GM12865 (cell line): ENCODE data around the gene SGK2.

ENCODE experiments used
- DNase-seq: peaks from one replicate; pipeline ENCODE4 v3.0.0; 2010; ENCODE audit warnings: low read depth
- H3K4me3 ChIP-seq: 2 replicates; pipeline ENCODE4 v1.5.1; 2011; ENCODE audit warnings: mild to moderate bottlenecking, low read depth, low read length, control low read depth
- CTCF ChIP-seq: IDR thresholded peaks from 2 replicates; pipeline ENCODE4 v1.5.1; 2011; ENCODE audit warnings: low read length, control low read depth, low read depth, inconsistent platforms; ENCODE audit not compliant: insufficient read depth; ENCODE audit errors: missing control alignments

Gene SGK2

GRCh38 chr20:43530321-43531090 lies 28.3 kb upstream of the SGK2 start:
- H3K4me3 ChIP-seq, result no peak overlapping the region
- TF ChIP-seq CTCF, result no peak
- DNase-seq, result no peak

- no peak for TF ChIP-seq CTCF
- H3K4me3 ChIP-seq, result no peak overlapping the region
Measured at GRCh38 chr20:43531091-43531443, 27.8 kb upstream of the SGK2 start.

GRCh38 chr20:43532416-43533055 lies 26.3 kb upstream of the SGK2 start:
- DNase-seq, result no peak
- H3K4me3 ChIP-seq, result no peak overlapping the region

More at GRCh38 chr20:43531091-43531443, 27.8 kb upstream of the SGK2 start:
- DNase-seq, result no peak

GRCh38 chr20:43533060-43533459 lies 25.8 kb upstream of the SGK2 start:
- no peak for TF ChIP-seq CTCF
- no peak for DNase-seq
- H3K4me3 ChIP-seq, result no peak overlapping the region

More at GRCh38 chr20:43532416-43533055, 26.3 kb upstream of the SGK2 start:
- no peak for TF ChIP-seq CTCF

- no peak overlapping the region for H3K4me3 ChIP-seq
- no peak for TF ChIP-seq CTCF
- no peak for DNase-seq
Measured at GRCh38 chr20:43534016-43534415, 24.8 kb upstream of the SGK2 start.

- H3K4me3 ChIP-seq, result no peak overlapping the region
- no peak for DNase-seq
- no peak for TF ChIP-seq CTCF
Measured at GRCh38 chr20:43534791-43535350, 24.0 kb upstream of the SGK2 start.
